SK-N-SH (cell line): ENCODE measurements around the gene GRAMD2A. TPM values are rescaled to one million over a fixed set of nuclear protein-coding genes. Genes with fewer than 3 reads are reported as not detected.

Experiments used
- CTCF ChIA-PET: fragments of 300-600, 350-600 bp; formaldehyde crosslinking; extraction: SDS; loops from one replicate; lab custom pipeline; 2021; lab: Yijun Ruan, JAX
- POLR2A ChIA-PET: fragments of 350-600 bp; sonication (Branson Sonifier 250); formaldehyde crosslinking; extraction: SDS; loops from one replicate; lab custom pipeline; 2020; ENCODE audit warnings: antibody characterized with exemption, inconsistent platforms; lab: Yijun Ruan, JAX
- DNase-seq: peaks from one replicate; pipeline ENCODE4 v3.0.0; 2012
- H2AFZ ChIP-seq: fragments of 200-600 bp; sonication (generic); 2 replicates; pipeline ENCODE4 v1.8.1; 2016; ENCODE audit warnings: antibody characterized with exemption, mild to moderate bottlenecking, low read depth
- H3F3A ChIP-seq: fragments of 200-600 bp; sonication (generic); replicated peaks from 2 replicates; pipeline ENCODE3; 2016; ENCODE audit warnings: antibody characterized with exemption, mild to moderate bottlenecking; ENCODE audit not compliant: insufficient read depth
- H3K27ac ChIP-seq, 2 experiments: fragments of 200-500 bp in 1 of 2; fragments of 200-600 bp in 1 of 2; sonication (Bioruptor generic) in 1 of 2; sonication (generic), shearing (Covaris generic) in 1 of 2; 2 replicates each; pipeline versions ENCODE4 v1.5.1 to v1.6.1; 2014 to 2016; ENCODE audit warnings: low read depth in 2 of 2, inconsistent platforms in 1 of 2, low read length in 1 of 2, mild to moderate bottlenecking in 1 of 2, mixed read lengths in 1 of 2
- H3K27me3 ChIP-seq: fragments of 200-600 bp; sonication (generic), shearing (Covaris generic); 2 replicates; pipeline ENCODE4 v1.6.1; 2016; ENCODE audit warnings: mixed run types; ENCODE audit not compliant: insufficient read depth
- H3K36me3 ChIP-seq, 2 experiments: fragments of 200-500 bp in 1 of 2; fragments of 200-600 bp in 1 of 2; sonication (Bioruptor generic) in 1 of 2; sonication (generic) in 1 of 2; replicated peaks in 1 of 2; 2 replicates each; pipeline versions ENCODE3 to v1.5.1; 2014 to 2016; ENCODE audit warnings: low read length in 1 of 2, mild to moderate bottlenecking in 1 of 2; ENCODE audit not compliant: insufficient read depth in 2 of 2, control insufficient read depth in 1 of 2
- H3K4me1 ChIP-seq, 2 experiments: fragments of 200-500 bp in 1 of 2; fragments of 200-600 bp in 1 of 2; sonication (Bioruptor generic) in 1 of 2; sonication (generic), shearing (Covaris generic) in 1 of 2; 2 replicates each; pipeline versions ENCODE4 v1.5.1 to v1.6.1; 2014 to 2016; ENCODE audit warnings: low read depth in 1 of 2, low read length in 1 of 2, mixed run types in 1 of 2; ENCODE audit not compliant: insufficient read depth in 2 of 2, control insufficient read depth in 1 of 2
- H3K4me2 ChIP-seq: fragments of 200-600 bp; sonication (generic), shearing (Covaris generic); 2 replicates; pipeline ENCODE4 v1.6.1; 2017; ENCODE audit warnings: mixed run types
- H3K4me3 ChIP-seq, 2 experiments: fragments of 200-500 bp in 1 of 2; fragments of 200-600 bp in 1 of 2; sonication (Bioruptor generic) in 1 of 2; sonication (generic), shearing (Covaris generic) in 1 of 2; 2 replicates each; pipeline versions ENCODE4 v1.5.1 to v1.8.1; 2014 to 2016; ENCODE audit warnings: low read depth in 2 of 2, inconsistent platforms in 1 of 2, low read length in 1 of 2, mild to moderate bottlenecking in 1 of 2, mixed read lengths in 1 of 2, moderate library complexity in 1 of 2
- H3K79me2 ChIP-seq: fragments of 200-600 bp; sonication (generic); 2 replicates; pipeline ENCODE4 v1.8.1; 2017; ENCODE audit warnings: mild to moderate bottlenecking; ENCODE audit not compliant: insufficient read depth
- H3K9ac ChIP-seq: fragments of 200-600 bp; sonication (generic); 2 replicates; pipeline ENCODE4 v1.6.1; 2017; ENCODE audit warnings: mixed run types
- H3K9me2 ChIP-seq: fragments of 200-600 bp; sonication (generic); 2 replicates; pipeline ENCODE4 v1.6.1; 2017; ENCODE audit warnings: mixed run types
- H3K9me3 ChIP-seq: fragments of 200-600 bp; sonication (generic); 2 replicates; pipeline ENCODE4 v1.6.1; 2017; ENCODE audit warnings: mixed run types, mild to moderate bottlenecking, moderate library complexity
- H4K20me1 ChIP-seq: fragments of 200-600 bp; sonication (generic); 2 replicates; pipeline ENCODE4 v1.6.1; 2017; ENCODE audit warnings: mild to moderate bottlenecking, mixed run types; ENCODE audit not compliant: insufficient read depth
- EZH2phosphoT487 ChIP-seq: fragments of 200-600 bp; sonication (generic); IDR thresholded peaks from 2 replicates; pipeline ENCODE4 v1.6.1; 2017; ENCODE audit warnings: low read depth, mixed run types, mild to moderate bottlenecking, antibody characterized with exemption, moderate library complexity, borderline replicate concordance
- FOSL2 ChIP-seq: IDR thresholded peaks from 2 replicates; pipeline ENCODE4 v1.4.0; 2012; ENCODE audit warnings: low read depth, mild to moderate bottlenecking, moderate library complexity, borderline replicate concordance
- FOXJ3 ChIP-seq: sonication (generic); formaldehyde crosslinking; IDR thresholded peaks from 2 replicates; pipeline ENCODE4 v1.5.1; 2020; ENCODE audit warnings: mild to moderate bottlenecking, missing genetic modification reagents
- GATA2 ChIP-seq: sonication (generic); formaldehyde crosslinking; IDR thresholded peaks from 2 replicates; pipeline ENCODE4 v1.5.0; 2020; ENCODE audit warnings: mild to moderate bottlenecking, missing genetic modification reagents
- MXI1 ChIP-seq: IDR thresholded peaks from 2 replicates; pipeline ENCODE4 v1.6.1; 2012; ENCODE audit warnings: mild to moderate bottlenecking, low read depth, low read length, improper control_type of control experiment
- NRF1 ChIP-seq: IDR thresholded peaks from 2 replicates; pipeline ENCODE4 v1.6.1; 2012; ENCODE audit warnings: low read depth, mild to moderate bottlenecking, low read length
- RAD21 ChIP-seq: IDR thresholded peaks from 2 replicates; pipeline ENCODE4 v1.6.1; 2012; ENCODE audit warnings: mild to moderate bottlenecking, low read length
- RFX5 ChIP-seq: IDR thresholded peaks from 2 replicates; pipeline ENCODE4 v1.6.1; 2012; ENCODE audit warnings: mild to moderate bottlenecking, improper control_type of control experiment, low read length
- TAF1 ChIP-seq: IDR thresholded peaks from 2 replicates; pipeline ENCODE4 v1.6.1; 2012; ENCODE audit warnings: low read depth, mild to moderate bottlenecking, low read length, moderate library complexity, borderline replicate concordance
- TCF12 ChIP-seq: IDR thresholded peaks from 2 replicates; pipeline ENCODE4 v1.4.0; 2012
- TEAD4 ChIP-seq: IDR thresholded peaks from 2 replicates; pipeline ENCODE4 v1.4.0; 2012; ENCODE audit warnings: mild to moderate bottlenecking, borderline replicate concordance; ENCODE audit not compliant: insufficient read depth
- WGBS: methylation state at CpG from one replicate; pipeline ENCODE4 v1.1.6; 2017; ENCODE audit warnings: low lambda C conversion rate; 5-methylcytosine and 5-hydroxymethylcytosine counted together
- polyA plus RNA-seq, 3 experiments: library from polyadenylated mRNA; depleted of rRNA; stranded (reverse); fragments of >200 nt; gene quantifications; 2 replicates each; pipeline ENCODE4 v1.2.3, GENCODE V29; 2012
- TF ChIP-seq, protein P1 (sequence below): IDR thresholded peaks from 2 replicates; pipeline ENCODE4 v1.4.0; 2012; ENCODE audit warnings: low read depth, borderline replicate concordance
- TF ChIP-seq, protein P2 (sequence below): IDR thresholded peaks from 2 replicates; pipeline ENCODE4 v1.4.0; 2012; ENCODE audit warnings: low read depth
- TF ChIP-seq, protein P3 (sequence below): IDR thresholded peaks from 2 replicates; pipeline ENCODE4; 2012
- TF ChIP-seq, protein P4 (sequence below): IDR thresholded peaks from 2 replicates; pipeline ENCODE4 v1.4.0; 2012; ENCODE audit warnings: low read depth, borderline replicate concordance
- TF ChIP-seq, protein P5 (sequence below): fragments of 150-350 bp; IDR thresholded peaks from 2 replicates; pipeline ENCODE4 v1.6.1; 2016; ENCODE audit warnings: mild to moderate bottlenecking, low read depth, low read length
- TF ChIP-seq, protein P6 (sequence below): IDR thresholded peaks from 2 replicates; pipeline ENCODE4 v1.6.1; 2012; ENCODE audit warnings: mild to moderate bottlenecking, low read depth, low read length, moderate library complexity
- TF ChIP-seq, protein P7 (sequence below): fragments of 200-600 bp; sonication (generic); IDR thresholded peaks from 2 replicates; pipeline ENCODE4 v1.6.1; 2017; ENCODE audit warnings: antibody characterized with exemption, mild to moderate bottlenecking, moderate library complexity

The GRAMD2A gene
- polyA plus RNA-seq, 1 of the 3 experiments (the other 2 are of a cell fraction), result 0.10 TPM

DNA sequence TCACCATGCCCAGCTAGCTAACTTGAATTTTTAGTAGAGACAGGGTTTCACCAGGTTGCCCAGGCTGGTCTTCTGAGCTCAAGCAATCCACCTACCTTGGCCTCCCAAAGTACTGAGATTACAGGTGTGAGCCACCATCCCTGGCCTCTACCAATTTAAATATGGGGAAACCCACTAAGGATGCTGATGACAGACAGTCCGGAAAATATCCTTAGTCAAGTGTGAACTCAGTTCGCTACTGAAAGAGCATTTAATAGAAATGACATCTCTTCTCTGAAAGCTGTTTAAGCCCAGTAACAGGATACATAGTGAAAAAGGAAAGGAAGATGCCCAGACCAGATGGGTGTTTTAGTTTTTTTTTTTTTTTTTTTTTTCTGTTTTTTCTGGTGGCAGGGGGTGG lies 7.7 kb upstream of the GRAMD2A start:
- Histone ChIP-seq H3K9me2 (no peaks in the 10 kb centered on the region), H3K9me3 (no peaks in the 10 kb centered on the region), H3F3A (peaks cover 87% of the 10 kb centered on the region), H3K4me1 (peaks cover 35% of the 10 kb centered on the region in 2 experiments), H3K4me2 (no peak overlapping the region), H2AFZ (no peak overlapping the region), H3K9ac (no peak overlapping the region), H4K20me1 (peaks cover 98% of the 10 kb centered on the region), H3K27ac (peak overlapping the region in 1 of 2 experiments; percentile 66; a peak in 1 of 4 replicates), H3K27me3 (no peaks in the 10 kb centered on the region), H3K4me3 (no peak overlapping the region), H3K36me3 (peaks cover 92 to 96% of the 10 kb centered on the region in 2 experiments), H3K79me2 (peaks cover 59% of the 10 kb centered on the region)
- ChIA-PET CTCF (no interaction called here), POLR2A (no interaction called here)
- TF ChIP-seq, protein P1, sequence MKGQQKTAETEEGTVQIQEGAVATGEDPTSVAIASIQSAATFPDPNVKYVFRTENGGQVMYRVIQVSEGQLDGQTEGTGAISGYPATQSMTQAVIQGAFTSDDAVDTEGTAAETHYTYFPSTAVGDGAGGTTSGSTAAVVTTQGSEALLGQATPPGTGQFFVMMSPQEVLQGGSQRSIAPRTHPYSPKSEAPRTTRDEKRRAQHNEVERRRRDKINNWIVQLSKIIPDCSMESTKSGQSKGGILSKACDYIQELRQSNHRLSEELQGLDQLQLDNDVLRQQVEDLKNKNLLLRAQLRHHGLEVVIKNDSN, result no peak
- TF ChIP-seq GATA2 (no peak), RAD21 (no peak), NRF1 (no peak), TEAD4 (no peak), FOSL2 (no peak), TCF12 (no peak), FOXJ3 (CRISPR knock-in tag) (no peak), RFX5 (no peak), MXI1 (no peak), TAF1 (no peak), EZH2phosphoT487 (no peak)
- TF ChIP-seq, protein P2, sequence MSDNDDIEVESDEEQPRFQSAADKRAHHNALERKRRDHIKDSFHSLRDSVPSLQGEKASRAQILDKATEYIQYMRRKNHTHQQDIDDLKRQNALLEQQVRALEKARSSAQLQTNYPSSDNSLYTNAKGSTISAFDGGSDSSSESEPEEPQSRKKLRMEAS, result no peak
- TF ChIP-seq, protein P3, sequence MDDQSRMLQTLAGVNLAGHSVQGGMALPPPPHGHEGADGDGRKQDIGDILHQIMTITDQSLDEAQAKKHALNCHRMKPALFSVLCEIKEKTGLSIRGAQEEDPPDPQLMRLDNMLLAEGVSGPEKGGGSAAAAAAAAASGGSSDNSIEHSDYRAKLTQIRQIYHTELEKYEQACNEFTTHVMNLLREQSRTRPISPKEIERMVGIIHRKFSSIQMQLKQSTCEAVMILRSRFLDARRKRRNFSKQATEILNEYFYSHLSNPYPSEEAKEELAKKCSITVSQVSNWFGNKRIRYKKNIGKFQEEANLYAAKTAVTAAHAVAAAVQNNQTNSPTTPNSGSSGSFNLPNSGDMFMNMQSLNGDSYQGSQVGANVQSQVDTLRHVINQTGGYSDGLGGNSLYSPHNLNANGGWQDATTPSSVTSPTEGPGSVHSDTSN, result no peak
- TF ChIP-seq, protein P4, sequence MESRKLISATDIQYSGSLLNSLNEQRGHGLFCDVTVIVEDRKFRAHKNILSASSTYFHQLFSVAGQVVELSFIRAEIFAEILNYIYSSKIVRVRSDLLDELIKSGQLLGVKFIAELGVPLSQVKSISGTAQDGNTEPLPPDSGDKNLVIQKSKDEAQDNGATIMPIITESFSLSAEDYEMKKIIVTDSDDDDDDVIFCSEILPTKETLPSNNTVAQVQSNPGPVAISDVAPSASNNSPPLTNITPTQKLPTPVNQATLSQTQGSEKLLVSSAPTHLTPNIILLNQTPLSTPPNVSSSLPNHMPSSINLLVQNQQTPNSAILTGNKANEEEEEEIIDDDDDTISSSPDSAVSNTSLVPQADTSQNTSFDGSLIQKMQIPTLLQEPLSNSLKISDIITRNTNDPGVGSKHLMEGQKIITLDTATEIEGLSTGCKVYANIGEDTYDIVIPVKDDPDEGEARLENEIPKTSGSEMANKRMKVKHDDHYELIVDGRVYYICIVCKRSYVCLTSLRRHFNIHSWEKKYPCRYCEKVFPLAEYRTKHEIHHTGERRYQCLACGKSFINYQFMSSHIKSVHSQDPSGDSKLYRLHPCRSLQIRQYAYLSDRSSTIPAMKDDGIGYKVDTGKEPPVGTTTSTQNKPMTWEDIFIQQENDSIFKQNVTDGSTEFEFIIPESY, result no peak
- TF ChIP-seq, protein P5, sequence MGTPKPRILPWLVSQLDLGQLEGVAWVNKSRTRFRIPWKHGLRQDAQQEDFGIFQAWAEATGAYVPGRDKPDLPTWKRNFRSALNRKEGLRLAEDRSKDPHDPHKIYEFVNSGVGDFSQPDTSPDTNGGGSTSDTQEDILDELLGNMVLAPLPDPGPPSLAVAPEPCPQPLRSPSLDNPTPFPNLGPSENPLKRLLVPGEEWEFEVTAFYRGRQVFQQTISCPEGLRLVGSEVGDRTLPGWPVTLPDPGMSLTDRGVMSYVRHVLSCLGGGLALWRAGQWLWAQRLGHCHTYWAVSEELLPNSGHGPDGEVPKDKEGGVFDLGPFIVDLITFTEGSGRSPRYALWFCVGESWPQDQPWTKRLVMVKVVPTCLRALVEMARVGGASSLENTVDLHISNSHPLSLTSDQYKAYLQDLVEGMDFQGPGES, result no peak
- TF ChIP-seq, protein P6, sequence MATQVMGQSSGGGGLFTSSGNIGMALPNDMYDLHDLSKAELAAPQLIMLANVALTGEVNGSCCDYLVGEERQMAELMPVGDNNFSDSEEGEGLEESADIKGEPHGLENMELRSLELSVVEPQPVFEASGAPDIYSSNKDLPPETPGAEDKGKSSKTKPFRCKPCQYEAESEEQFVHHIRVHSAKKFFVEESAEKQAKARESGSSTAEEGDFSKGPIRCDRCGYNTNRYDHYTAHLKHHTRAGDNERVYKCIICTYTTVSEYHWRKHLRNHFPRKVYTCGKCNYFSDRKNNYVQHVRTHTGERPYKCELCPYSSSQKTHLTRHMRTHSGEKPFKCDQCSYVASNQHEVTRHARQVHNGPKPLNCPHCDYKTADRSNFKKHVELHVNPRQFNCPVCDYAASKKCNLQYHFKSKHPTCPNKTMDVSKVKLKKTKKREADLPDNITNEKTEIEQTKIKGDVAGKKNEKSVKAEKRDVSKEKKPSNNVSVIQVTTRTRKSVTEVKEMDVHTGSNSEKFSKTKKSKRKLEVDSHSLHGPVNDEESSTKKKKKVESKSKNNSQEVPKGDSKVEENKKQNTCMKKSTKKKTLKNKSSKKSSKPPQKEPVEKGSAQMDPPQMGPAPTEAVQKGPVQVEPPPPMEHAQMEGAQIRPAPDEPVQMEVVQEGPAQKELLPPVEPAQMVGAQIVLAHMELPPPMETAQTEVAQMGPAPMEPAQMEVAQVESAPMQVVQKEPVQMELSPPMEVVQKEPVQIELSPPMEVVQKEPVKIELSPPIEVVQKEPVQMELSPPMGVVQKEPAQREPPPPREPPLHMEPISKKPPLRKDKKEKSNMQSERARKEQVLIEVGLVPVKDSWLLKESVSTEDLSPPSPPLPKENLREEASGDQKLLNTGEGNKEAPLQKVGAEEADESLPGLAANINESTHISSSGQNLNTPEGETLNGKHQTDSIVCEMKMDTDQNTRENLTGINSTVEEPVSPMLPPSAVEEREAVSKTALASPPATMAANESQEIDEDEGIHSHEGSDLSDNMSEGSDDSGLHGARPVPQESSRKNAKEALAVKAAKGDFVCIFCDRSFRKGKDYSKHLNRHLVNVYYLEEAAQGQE, result no peak
- TF ChIP-seq, protein P7, sequence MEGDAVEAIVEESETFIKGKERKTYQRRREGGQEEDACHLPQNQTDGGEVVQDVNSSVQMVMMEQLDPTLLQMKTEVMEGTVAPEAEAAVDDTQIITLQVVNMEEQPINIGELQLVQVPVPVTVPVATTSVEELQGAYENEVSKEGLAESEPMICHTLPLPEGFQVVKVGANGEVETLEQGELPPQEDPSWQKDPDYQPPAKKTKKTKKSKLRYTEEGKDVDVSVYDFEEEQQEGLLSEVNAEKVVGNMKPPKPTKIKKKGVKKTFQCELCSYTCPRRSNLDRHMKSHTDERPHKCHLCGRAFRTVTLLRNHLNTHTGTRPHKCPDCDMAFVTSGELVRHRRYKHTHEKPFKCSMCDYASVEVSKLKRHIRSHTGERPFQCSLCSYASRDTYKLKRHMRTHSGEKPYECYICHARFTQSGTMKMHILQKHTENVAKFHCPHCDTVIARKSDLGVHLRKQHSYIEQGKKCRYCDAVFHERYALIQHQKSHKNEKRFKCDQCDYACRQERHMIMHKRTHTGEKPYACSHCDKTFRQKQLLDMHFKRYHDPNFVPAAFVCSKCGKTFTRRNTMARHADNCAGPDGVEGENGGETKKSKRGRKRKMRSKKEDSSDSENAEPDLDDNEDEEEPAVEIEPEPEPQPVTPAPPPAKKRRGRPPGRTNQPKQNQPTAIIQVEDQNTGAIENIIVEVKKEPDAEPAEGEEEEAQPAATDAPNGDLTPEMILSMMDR, result no peak
- 100% methylated on average over 2 of the region's 2 CpGs for WGBS
- DNase-seq, result no peak
